RPMI7951 (cell line): ENCODE measurements around the gene TBC1D12. TPM values are rescaled to one million over a fixed set of nuclear protein-coding genes. Genes with fewer than 3 reads are reported as not detected.
"Not testable (repeated sequence)": the region's sequence is repeated elsewhere in the genome, so short reads cannot be mapped to it uniquely, and the experiment has no call there.

Source experiments
- DNase-seq: peaks from one replicate; pipeline ENCODE4 v3.0.0-alpha.2; 2012; ENCODE audit warnings: low read depth
- total RNA-seq: library from RNA; depleted of rRNA; stranded (reverse); fragments of >200 nt; shearing (Covaris generic); gene quantifications from 2 replicates; pipeline ENCODE4 v1.2.3, GENCODE V29; 2014

The TBC1D12 gene
- total RNA-seq, 1 experiment from 2014 or later, result 9.4 TPM

- DNase-seq, result no peak
These were observed 49.7 kb downstream of the TBC1D12 start for GRCh38 chr10:94451883-94452519.

DNA sequence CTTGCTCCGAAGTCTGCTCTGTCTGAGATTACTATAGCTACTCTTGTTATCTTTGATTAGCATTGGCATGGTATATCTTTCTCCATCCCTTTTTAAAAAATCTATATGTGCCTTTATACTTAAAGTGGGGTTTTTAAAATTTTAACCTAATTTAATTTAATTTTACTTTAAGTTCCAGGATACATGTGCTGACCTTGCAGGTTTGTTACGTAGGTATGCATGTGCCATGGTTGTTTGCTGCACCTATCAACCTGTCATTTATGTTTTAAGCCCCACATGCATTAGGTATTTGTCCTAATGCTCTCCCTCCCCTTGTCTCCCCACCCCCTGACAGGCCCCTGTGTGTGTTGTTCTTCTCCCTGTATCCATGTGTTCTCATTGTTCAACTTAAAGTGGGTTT lies 54.6 kb downstream of the TBC1D12 start:
- no peak for DNase-seq

GRCh38 chr10:94459385-94459784 lies 57.0 kb downstream of the TBC1D12 start:
- no peak for DNase-seq

- DNase-seq, result no peak
These were observed 59.2 kb downstream of the TBC1D12 start for GRCh38 chr10:94461503-94461902.

- DNase-seq, result no peak
These were observed 59.8 kb downstream of the TBC1D12 start for GRCh38 chr10:94462130-94462529.

DNA sequence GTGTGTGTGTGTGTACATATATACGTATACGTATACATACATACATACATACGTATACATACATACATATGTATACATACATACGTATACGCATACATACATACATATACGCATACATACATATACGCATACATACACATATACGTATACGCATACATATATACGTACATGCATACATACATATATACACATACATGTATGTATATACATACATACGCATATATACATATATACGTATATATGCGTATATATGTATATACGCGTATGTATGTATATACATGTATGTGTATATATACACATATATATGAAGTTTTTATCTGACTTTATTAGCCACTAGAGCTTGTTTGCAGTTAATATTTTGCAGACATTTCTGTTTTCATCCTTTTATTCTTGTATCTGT lies 63.3 kb downstream of the TBC1D12 start:
- no peak for DNase-seq

- DNase-seq, result no peak
These were observed 79.1 kb downstream of the TBC1D12 start for GRCh38 chr10:94481410-94481809.

GRCh38 chr10:94483970-94484369 lies 81.6 kb downstream of the TBC1D12 start:
- no peak for DNase-seq

DNA sequence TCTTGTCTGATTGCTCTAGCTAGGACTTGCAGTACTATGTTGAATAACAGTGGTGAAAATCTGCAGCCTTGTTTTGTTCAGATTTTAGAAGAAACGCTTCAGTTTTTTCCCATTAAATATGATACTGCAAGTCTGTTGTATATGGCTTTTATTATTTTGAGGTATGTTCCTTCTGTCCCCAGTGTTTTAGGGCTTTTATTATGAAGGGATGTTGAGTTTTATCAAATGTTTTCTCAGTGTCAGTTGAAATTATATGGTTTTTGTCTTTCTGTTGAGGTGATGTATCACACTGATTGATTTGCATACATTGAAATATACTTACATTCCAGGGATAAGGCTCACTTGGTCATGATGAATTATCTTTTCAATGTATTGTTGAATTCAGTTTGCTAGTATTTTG lies 82.8 kb downstream of the TBC1D12 start:
- DNase-seq, result no peak

GRCh38 chr10:94487575-94487974 lies 85.2 kb downstream of the TBC1D12 start:
- no peak for DNase-seq

DNA sequence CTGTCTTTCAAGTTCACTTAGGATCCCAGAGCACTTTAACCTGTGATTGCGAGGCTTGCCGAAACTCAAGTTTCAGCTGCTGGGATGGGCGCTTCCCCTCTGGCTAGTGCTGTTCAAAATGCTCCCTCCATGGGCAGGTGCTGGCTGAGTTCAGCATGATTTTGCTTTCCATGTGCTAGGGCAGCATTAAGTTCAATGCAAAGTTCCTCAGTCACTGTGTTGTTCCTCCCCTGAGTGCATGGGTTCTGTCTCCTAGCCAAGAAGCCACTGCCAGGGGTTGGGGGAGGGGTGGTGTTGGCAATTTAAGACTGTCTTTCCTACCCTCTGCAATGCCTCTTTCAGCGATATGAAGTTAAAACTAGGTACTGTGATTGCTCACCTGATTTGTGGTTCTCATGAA lies 86.8 kb downstream of the TBC1D12 start:
- DNase-seq, result no peak

DNA sequence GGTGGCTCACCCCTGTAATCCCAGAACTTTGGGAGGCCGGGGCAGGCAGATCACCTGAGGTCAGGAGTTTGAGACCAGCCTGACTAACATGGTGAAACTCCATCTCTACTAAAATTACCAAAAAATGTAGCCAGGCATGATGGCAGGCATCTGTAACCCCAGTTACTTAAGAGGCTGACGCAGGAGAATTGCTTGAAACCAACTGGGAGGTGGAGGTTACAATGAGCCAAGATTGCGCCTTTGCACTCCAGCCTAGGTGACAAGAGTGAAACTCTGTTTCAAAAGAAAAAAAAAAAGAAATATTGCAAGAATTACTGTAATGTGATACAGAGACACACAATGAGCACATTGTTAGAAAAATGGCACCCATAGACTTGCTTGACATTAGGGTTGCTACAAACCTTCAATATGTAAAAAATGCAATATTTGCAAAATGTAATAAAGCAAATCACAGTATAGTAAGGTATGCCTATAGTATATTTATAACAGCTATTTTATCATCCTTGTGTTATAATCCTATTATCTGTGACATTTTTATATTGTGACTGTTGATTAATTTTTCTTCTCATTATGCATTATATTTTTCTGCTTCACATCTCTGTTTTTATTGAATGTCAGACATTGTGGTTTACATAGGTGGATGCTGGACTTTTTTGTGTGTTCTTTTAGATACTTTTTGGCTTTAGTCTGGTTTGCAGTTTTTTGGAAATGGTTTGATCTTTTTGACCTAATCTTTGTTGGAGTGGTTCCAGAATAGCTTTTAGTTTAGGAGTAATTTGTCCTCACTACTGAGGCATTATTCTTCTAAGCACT lies 87.8 kb downstream of the TBC1D12 start:
- no peak for DNase-seq

- DNase-seq, result no peak
These were observed 88.4 kb downstream of the TBC1D12 start for GRCh38 chr10:94490789-94491039.

DNA sequence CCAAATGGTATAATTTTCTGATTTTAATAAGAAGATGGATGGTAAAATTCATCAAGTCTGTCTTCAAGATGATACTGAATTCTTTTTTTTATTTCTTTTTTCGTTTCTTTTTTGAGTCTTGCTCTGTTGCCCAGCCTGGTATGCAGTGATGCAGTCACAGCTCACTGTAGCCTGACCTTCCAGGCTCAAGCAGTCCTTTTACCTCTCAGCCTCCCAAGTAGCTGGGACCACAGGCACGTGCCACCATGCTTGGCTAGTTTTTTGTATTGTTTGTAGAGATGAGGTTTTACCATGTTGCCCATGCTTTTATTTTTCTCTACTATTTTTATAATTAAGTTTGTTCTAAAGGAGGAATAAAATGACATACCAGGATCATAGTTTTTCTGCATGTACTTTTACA lies 91.1 kb downstream of the TBC1D12 start:
- no peak for DNase-seq

DNA sequence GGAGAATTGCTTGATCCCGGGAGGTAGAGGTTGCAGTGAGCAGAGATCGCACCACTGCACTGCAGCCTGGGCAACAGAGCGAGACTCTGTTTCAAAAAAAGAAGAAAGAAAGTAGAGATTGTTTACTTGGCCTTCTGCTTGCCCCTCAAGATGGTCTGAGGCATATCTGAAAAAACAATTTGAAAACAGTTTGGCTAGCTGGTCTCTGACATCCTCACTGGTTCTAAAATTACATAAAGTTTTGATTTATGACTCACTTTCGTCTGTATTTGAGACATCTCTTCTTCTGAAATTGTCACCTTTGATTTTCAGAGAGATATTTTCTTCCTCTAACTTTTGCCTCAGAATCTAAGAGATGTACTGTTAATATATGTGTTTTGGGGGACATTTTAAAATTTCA lies 93.7 kb downstream of the TBC1D12 start:
- no peak for DNase-seq

- DNase-seq, result no peak
These were observed 94.3 kb downstream of the TBC1D12 start for GRCh38 chr10:94496646-94497045.

DNA sequence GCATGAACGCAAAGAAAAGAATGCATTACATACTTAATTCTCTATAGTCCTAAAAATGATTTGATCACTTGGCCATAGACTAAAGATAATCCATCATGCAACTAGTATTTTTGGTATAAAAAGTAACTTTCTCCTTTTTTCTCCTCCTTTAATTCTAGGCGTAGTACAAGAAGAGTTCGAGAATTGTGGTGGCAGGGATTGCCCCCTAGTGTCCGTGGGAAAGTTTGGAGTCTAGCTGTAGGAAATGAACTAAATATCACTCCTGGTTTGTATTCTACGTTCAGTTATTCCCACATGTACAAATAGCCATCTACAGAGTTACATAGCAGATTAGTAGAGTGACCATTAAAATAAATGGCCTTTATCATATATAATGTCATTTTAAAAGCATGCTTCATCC lies 97.7 kb downstream of the TBC1D12 start:
- DNase-seq, result peak; percentile 5

DNA sequence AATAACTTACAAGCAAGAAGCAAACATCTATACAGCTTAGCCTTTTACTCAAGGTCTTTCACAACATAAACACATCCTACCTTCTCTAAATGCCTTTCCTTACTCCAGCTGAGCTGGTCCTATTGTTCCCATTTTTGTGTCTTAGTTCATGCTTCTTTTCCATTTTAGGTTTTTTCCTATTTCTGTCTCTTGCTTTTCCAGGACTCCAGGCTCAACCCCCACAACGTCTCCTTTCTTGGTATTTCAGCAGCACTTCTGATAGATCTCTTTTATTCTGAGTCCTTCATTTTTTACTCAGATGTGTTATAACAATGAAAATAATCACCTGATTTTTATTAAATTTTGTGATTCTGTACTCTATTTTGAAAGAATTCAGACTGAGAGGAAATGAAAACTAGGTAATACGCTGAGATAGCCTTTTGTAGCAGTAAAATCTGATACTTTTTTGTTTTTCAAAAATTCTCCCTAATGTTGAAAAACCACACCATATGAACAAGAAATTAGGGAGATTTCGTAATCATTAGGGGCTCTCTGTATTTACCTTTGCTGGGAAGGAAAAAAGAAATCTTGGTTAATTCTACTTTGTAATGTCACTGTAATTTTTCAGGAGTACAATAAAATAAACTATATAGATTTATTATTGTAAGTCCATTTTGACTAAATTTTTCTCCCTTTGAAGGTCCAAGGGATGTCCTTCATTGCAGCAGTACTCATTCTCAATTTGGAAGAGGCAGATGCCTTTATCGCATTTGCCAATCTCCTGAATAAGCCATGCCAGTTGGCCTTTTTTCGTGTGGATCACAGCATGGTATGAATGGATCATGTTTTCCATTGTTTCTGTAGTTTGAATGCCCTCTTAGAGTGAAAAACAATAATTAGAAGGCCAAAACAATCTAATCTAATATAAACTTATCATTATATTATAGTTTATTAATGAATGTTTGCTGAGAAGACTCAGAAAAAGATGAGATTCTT lies 119.2 kb downstream of the TBC1D12 start:
- no peak for DNase-seq

- peak; percentile 66 for DNase-seq
These were observed 121.8 kb downstream of the TBC1D12 start for GRCh38 chr10:94524146-94524545.

GRCh38 chr10:94524711-94525110 lies 122.4 kb downstream of the TBC1D12 start:
- no peak for DNase-seq

DNA sequence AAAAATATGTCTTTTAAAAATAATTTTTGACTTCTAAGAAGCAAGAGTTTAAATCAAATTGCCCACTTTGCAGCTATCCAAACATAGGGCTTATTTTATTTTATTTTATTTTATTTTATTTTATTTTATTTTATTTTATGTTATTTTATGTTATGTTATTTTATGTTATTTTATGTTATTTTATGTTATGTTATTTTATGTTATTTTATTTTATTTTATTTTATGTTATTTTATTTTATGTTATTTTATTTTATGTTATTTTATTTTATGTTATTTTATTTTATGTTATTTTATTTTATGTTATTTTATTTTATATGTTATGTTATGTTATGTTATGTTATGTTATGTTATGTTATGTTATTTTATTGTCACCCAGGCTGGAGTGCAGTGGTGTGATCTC lies 129.2 kb downstream of the TBC1D12 start:
- DNase-seq, result not testable (repeated sequence)

- DNase-seq, result no peak
These were observed 130.7 kb downstream of the TBC1D12 start for GRCh38 chr10:94533027-94533426.

DNA sequence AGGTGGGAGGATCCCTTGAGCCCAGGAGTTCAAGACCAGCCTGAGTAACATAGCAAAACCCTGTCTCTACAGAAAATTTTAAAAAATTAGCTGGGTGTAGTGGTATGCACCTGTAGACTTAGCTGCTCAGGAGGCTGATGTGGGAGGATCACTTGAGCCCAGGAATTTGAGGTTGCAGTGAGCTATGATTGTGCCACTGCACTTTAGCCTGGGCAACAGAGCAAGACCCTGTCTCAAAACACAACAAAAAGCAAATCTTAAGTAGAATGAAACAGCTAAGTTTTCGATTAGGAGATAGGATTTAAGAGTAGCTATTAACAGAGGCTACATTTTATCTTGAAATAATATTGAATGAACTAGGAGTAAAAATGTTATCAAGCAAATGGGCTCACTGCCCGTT lies 139.9 kb downstream of the TBC1D12 start:
- DNase-seq, result not testable (repeated sequence)
